Measurements from ENCODE around the gene SUMO2. TPM values are rescaled to one million over a fixed set of nuclear protein-coding genes. Genes with fewer than 3 reads are reported as not detected.

The SUMO2 gene
- 381 to 425 TPM (median 407 TPM) in 5 replicates for total RNA-seq (2022; extraction: Qiagen RNA extraction)

GRCh38 chr17:75182569-75183436, at the start of gene SUMO2:
Gene SUMO2 (minus strand): TSS chr17:75182959. CDS start chr17:75182834, 125 bp downstream.

GRCh38 chr17:75205037-75205792, 22.5 kb upstream of the SUMO2 start, which contains the start of gene NUP85:
Gene NUP85 (plus strand): TSS chr17:75205679. CDS start chr17:75205762, 83 bp downstream.

GRCh38 chr17:75154195-75155106, 28.3 kb downstream of the SUMO2 start, which contains the start of gene JPT1:
Gene JPT1 (minus strand): TSS chr17:75154512. CDS start chr17:75154397, 115 bp downstream.

GRCh38 chr17:75131278-75132017, 51.3 kb downstream of the SUMO2 start, which contains the start of gene NT5C:
Gene NT5C (minus strand): TSS chr17:75131742. CDS start chr17:75131707, 35 bp downstream.

Other genes starting within 250 kb of the SUMO2 start
- not detected in 5 replicates for gene OTOP3, start 247.1 kb downstream of the SUMO2 start, total RNA-seq (2022; extraction: Qiagen RNA extraction)
- gene HID1, start 210.2 kb downstream of the SUMO2 start, total RNA-seq (2022; extraction: Qiagen RNA extraction) = 15.4 to 22.7 TPM (median 20.5 TPM) in 5 replicates
- gene CDR2L, start 195.3 kb downstream of the SUMO2 start, total RNA-seq (2022; extraction: Qiagen RNA extraction) = 61.8 to 95.0 TPM (median 90.1 TPM) in 5 replicates
- gene MRPL58, start 170.3 kb downstream of the SUMO2 start, total RNA-seq (2022; extraction: Qiagen RNA extraction) = 75.2 to 81.8 TPM (median 75.7 TPM) in 5 replicates
- 441 to 627 TPM (median 467 TPM) in 5 replicates for gene ATP5PD, start 136.0 kb downstream of the SUMO2 start, total RNA-seq (2022; extraction: Qiagen RNA extraction)
- 28.7 to 33.4 TPM (median 32.0 TPM) in 5 replicates for gene KCTD2, start 135.7 kb downstream of the SUMO2 start, total RNA-seq (2022; extraction: Qiagen RNA extraction)
- gene SLC16A5, start 95.0 kb downstream of the SUMO2 start, total RNA-seq (2022; extraction: Qiagen RNA extraction) = 18.7 to 33.7 TPM (median 28.8 TPM) in 5 replicates
- 15.6 to 21.9 TPM (median 16.6 TPM) in 5 replicates for gene ARMC7, start 73.0 kb downstream of the SUMO2 start, total RNA-seq (2022; extraction: Qiagen RNA extraction)
- 87.1 to 129 TPM (median 120 TPM) in 5 replicates for gene NT5C, start 51.2 kb downstream of the SUMO2 start, total RNA-seq (2022; extraction: Qiagen RNA extraction)
- gene JPT1, start 28.4 kb downstream of the SUMO2 start, total RNA-seq (2022; extraction: Qiagen RNA extraction) = 672 to 869 TPM (median 737 TPM) in 5 replicates
- 81.9 to 92.7 TPM (median 88.3 TPM) in 5 replicates for gene NUP85, start 22.7 kb upstream of the SUMO2 start, total RNA-seq (2022; extraction: Qiagen RNA extraction)
- 17.2 to 30.2 TPM (median 25.7 TPM) in 5 replicates for gene GGA3, start 78.6 kb upstream of the SUMO2 start, total RNA-seq (2022; extraction: Qiagen RNA extraction)
- 144 to 167 TPM (median 154 TPM) in 5 replicates for gene MRPS7, start 78.9 kb upstream of the SUMO2 start, total RNA-seq (2022; extraction: Qiagen RNA extraction)
- gene MIF4GD, start 88.3 kb upstream of the SUMO2 start, total RNA-seq (2022; extraction: Qiagen RNA extraction) = 32.6 to 35.4 TPM (median 33.3 TPM) in 5 replicates
- gene SLC25A19, start 106.5 kb upstream of the SUMO2 start, total RNA-seq (2022; extraction: Qiagen RNA extraction) = 13.9 to 16.2 TPM (median 15.3 TPM) in 5 replicates
- 81.3 to 125 TPM (median 108 TPM) in 5 replicates for gene GRB2, start 222.7 kb upstream of the SUMO2 start, total RNA-seq (2022; extraction: Qiagen RNA extraction)